ENCODE results near the gene GRIK1. TPM values are rescaled to one million over a fixed set of nuclear protein-coding genes. Genes with fewer than 3 reads are reported as not detected.
A peak's percentile ranks its signal among the peaks of the same experiment; 100 is the strongest.

The GRIK1 gene
- polyA plus RNA-seq, 6 donors from 2014 or later: not detected

GRCh38 chr21:29786496-29787360 is 153.1 kb downstream of the GRIK1 start:
- Mint-ChIP-seq H3K27ac (no peak overlapping the region), H3K27me3 (no peaks in the 10 kb centered on the region), H3K4me3 (no peak overlapping the region), H3K4me1 (no peaks in the 10 kb centered on the region), H3K36me3 (no peaks in the 10 kb centered on the region), H3K9me3 (peaks cover 0 to 4% (median 0%) of the 10 kb centered on the region in 7 donors)
- ATAC-seq (ENCODE audit: low read depth in 2 of 2) (no peak), DNase-seq (no peak)

DNA sequence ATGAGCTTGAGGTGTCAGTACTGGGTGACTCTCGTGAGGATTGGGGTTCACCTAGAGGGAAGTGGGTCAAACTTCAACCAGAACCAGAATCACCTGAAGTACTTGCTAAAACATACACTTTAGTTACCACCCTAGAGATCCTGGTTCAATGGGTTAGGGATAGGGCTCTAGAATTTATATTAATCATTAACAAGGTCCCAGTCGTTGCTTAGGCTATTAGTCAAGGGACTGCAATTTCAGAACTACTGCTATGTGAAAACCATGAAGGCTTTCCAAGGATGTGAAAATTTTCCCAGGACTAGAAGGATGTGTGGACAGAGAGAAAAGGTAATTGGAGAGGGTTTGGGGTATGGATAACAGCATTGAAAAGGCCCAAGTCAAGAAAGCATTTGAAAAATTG is 162.6 kb downstream of the GRIK1 start:
- peaks cover 0 to 4% (median 3%) of the 10 kb centered on the region in 7 donors for H3K9me3 Mint-ChIP-seq
- no peak for DNase-seq
- H3K36me3 Mint-ChIP-seq: no peaks in the 10 kb centered on the region
- H3K27me3 Mint-ChIP-seq: peaks cover 0 to 3% (median 0%) of the 10 kb centered on the region in 3 donors
- H3K27ac Mint-ChIP-seq: no peak overlapping the region
- ATAC-seq (ENCODE audit: low read depth in 2 of 2): no peak
- H3K4me1 Mint-ChIP-seq: no peaks in the 10 kb centered on the region
- no peak overlapping the region for H3K4me3 Mint-ChIP-seq

DNA sequence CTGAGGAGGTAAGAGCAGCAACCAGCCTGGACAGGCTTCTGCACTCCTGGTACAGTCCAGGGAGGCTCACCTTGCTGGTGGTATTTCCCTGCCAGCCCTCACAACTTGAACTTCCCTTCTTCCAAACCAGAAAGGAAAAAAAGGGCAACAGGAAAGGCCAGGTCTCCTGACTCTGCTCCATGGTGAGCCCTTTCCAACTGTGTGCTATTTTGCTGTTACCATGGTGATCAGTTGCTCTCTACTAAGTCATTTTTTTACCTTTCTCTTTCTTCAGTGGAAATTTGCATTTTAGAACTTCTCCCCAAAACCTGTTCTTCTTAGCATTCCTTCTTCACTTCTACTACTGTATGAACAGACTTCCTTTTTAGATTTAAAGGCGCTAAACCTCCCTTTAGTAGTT is 164.3 kb downstream of the GRIK1 start:
- no peak for DNase-seq
- H3K4me1 Mint-ChIP-seq: no peaks in the 10 kb centered on the region

DNA sequence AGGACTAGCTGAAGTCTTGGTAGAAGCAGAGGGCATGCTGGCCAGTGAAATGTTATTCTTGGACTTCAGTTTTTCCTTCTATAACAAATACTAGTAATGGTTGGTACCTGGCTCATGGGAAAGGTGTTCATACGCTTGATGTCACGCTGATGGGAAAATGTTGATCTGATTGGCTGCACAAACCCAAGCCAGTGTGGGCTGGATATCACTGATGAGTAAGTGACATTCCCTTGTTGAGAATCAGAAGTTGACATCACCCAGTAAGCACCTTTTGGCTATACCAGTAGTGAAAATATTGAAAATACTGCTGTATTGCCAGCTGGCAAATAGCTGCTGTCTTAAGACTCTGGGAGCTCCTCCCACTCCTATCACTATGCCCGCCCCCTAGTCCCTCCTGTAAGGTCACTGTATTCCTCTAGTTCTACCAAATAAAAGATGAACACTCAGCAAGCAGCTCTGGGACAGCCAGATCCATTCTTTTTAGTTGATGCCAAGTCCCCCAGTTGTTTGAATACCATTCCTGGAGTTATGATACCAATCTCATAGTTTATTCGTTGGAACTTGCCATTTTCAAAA is 168.2 kb downstream of the GRIK1 start:
- H3K4me1 Mint-ChIP-seq: no peaks in the 10 kb centered on the region
- H3K4me3 Mint-ChIP-seq: no peak overlapping the region
- ATAC-seq (ENCODE audit: low read depth in 2 of 2): no peak
- DNase-seq: no peak
- H3K36me3 Mint-ChIP-seq: no peaks in the 10 kb centered on the region
- peaks cover 0 to 7% (median 0%) of the 10 kb centered on the region in 3 donors for H3K27me3 Mint-ChIP-seq
- peaks cover 0 to 4% (median 0%) of the 10 kb centered on the region in 7 donors for H3K9me3 Mint-ChIP-seq
- peak overlapping the region in 1 of 6 donors; percentile 41 for H3K27ac Mint-ChIP-seq

More for the DNA sequence above, 164.3 kb downstream of the GRIK1 start:
- H3K27me3 Mint-ChIP-seq: peaks cover 0 to 3% (median 0%) of the 10 kb centered on the region in 3 donors
- H3K9me3 Mint-ChIP-seq: peaks cover 0 to 4% (median 3%) of the 10 kb centered on the region in 7 donors
- ATAC-seq (ENCODE audit: low read depth in 2 of 2): no peak
- peak overlapping the region in 1 of 6 donors; percentile 64 for H3K27ac Mint-ChIP-seq
- no peak overlapping the region for H3K4me3 Mint-ChIP-seq
- no peaks in the 10 kb centered on the region for H3K36me3 Mint-ChIP-seq

GRCh38 chr21:29763674-29764073 is 176.1 kb downstream of the GRIK1 start:
- ATAC-seq (ENCODE audit: low read depth in 2 of 2) (no peak), DNase-seq (no peak)
- Mint-ChIP-seq H3K4me1 (no peaks in the 10 kb centered on the region), H3K36me3 (no peaks in the 10 kb centered on the region), H3K4me3 (no peak overlapping the region), H3K27me3 (peaks cover 0 to 4% (median 0%) of the 10 kb centered on the region in 3 donors), H3K27ac (peak overlapping the region in 1 of 6 donors; percentile 27), H3K9me3 (peaks cover 0 to 5% (median 0%) of the 10 kb centered on the region in 7 donors)

- no peak for DNase-seq
- Mint-ChIP-seq H3K27me3 (peaks cover 0 to 2% (median 0%) of the 10 kb centered on the region in 3 donors), H3K27ac (no peak overlapping the region), H3K4me1 (no peaks in the 10 kb centered on the region), H3K9me3 (peaks cover 0 to 5% (median 0%) of the 10 kb centered on the region in 7 donors), H3K36me3 (no peaks in the 10 kb centered on the region), H3K4me3 (no peak overlapping the region)
- ATAC-seq (ENCODE audit: low read depth in 2 of 2): no peak
Observed at GRCh38 chr21:29762570-29763082, 177.2 kb downstream of the GRIK1 start.

DNA sequence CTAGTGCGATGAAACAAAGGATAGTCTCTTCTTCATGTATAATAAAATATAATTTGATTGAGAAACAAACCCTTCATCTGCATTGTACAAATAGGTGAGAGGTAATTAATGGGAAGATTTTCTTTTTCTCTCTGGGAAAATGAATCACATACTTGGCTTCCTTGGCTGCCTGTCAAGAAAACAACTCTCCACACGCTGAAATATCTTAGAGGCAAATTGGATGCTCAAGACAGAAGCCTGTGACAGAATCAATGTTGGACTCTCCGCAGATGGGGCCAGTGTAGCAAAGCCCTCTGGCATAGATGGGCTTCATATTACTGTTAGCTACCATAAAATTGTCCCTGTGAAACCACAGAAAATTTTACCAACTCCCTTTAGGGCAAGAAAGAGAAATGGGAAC is 186.6 kb downstream of the GRIK1 start:
- Mint-ChIP-seq H3K27me3 (peaks cover 0 to 4% (median 0%) of the 10 kb centered on the region in 3 donors), H3K36me3 (no peaks in the 10 kb centered on the region), H3K27ac (no peak overlapping the region), H3K4me1 (no peaks in the 10 kb centered on the region), H3K4me3 (no peak overlapping the region), H3K9me3 (peaks cover 0 to 6% (median 0%) of the 10 kb centered on the region in 7 donors)
- ATAC-seq (ENCODE audit: low read depth in 2 of 2): no peak
- DNase-seq: no peak

DNA sequence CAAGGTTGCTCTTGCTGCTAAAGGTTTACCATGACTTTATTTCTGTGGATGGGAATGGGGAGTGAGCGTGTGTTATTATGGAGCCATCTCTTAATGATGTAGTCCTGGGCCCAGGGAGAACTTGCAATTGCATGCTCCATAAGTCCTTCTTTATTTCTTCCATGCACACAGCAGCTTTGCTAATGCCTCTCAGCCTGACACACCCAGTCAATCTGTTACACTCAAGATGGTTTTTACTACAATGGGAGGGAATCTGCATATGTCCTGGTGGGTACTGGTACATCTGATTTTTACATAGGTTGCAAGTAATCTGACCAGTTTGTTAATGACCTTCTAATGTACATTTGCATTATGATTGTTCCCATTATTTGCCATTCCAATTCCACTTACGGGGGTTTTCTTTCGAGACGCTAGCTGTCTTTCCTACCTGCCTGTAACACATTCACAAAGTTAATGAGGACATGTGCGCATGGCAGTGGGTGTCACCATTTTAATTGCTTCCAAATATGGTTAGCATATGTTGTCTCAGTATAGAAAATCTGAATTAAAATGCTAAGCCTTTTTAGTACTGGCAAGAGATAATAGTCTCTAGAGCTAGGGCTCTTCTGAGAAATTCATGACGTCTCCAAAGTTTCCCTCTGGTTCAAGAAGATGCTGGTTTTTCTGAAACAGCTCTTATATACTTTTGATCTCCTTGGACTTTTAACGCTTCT is 188.2 kb downstream of the GRIK1 start:
- Mint-ChIP-seq H3K27me3 (peaks cover 0 to 4% (median 4%) of the 10 kb centered on the region in 3 donors), H3K36me3 (no peaks in the 10 kb centered on the region), H3K9me3 (peaks cover 0 to 6% (median 0%) of the 10 kb centered on the region in 7 donors), H3K27ac (no peak overlapping the region), H3K4me3 (no peak overlapping the region), H3K4me1 (no peaks in the 10 kb centered on the region)
- ATAC-seq (ENCODE audit: low read depth in 2 of 2) (no peak), DNase-seq (no peak)

GRCh38 chr21:29749957-29750356 is 189.8 kb downstream of the GRIK1 start:
- Mint-ChIP-seq H3K9me3 (no peaks in the 10 kb centered on the region), H3K36me3 (no peaks in the 10 kb centered on the region), H3K27ac (no peak overlapping the region), H3K4me3 (no peak overlapping the region), H3K27me3 (peaks cover 0 to 4% (median 4%) of the 10 kb centered on the region in 3 donors), H3K4me1 (no peaks in the 10 kb centered on the region)
- DNase-seq (no peak), ATAC-seq (ENCODE audit: low read depth in 2 of 2) (no peak)

DNA sequence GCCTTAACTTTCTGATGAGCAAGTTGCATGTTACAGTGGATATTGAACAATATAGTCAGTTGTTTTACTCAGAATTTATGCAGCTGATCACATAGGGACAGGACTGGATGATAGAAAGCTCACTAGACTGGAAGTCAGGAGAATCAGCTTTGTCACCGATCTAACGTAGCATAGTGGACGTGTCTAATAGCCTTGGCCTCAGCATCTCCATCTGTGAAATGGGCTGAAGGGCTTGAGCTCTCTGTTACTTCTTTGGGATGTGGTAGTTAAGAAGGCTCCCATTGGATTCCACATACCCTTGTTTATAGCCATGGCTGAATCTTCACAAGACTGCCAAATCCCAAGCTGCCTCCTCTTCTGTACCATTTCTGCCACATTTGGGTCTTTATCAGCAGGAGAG is 190.6 kb downstream of the GRIK1 start:
- H3K27me3 Mint-ChIP-seq: peaks cover 0 to 9% (median 4%) of the 10 kb centered on the region in 3 donors
- no peak for ATAC-seq (ENCODE audit: low read depth in 2 of 2)
- no peak overlapping the region for H3K27ac Mint-ChIP-seq

GRCh38 chr21:29748391-29749167 is 191.2 kb downstream of the GRIK1 start:
- DNase-seq (no peak), ATAC-seq (ENCODE audit: low read depth in 2 of 2) (no peak)
- no peaks in the 10 kb centered on the region for H3K36me3 Mint-ChIP-seq
- no peaks in the 10 kb centered on the region for H3K9me3 Mint-ChIP-seq
- H3K27me3 Mint-ChIP-seq: peaks cover 0 to 10% (median 4%) of the 10 kb centered on the region in 3 donors
- H3K4me3 Mint-ChIP-seq: no peak overlapping the region
- H3K4me1 Mint-ChIP-seq: no peaks in the 10 kb centered on the region
- no peak overlapping the region for H3K27ac Mint-ChIP-seq

More for the DNA sequence above, 190.6 kb downstream of the GRIK1 start:
- H3K9me3 Mint-ChIP-seq: no peaks in the 10 kb centered on the region
- no peak for DNase-seq
- H3K4me3 Mint-ChIP-seq: no peak overlapping the region
- H3K4me1 Mint-ChIP-seq: no peaks in the 10 kb centered on the region
- H3K36me3 Mint-ChIP-seq: no peaks in the 10 kb centered on the region

DNA sequence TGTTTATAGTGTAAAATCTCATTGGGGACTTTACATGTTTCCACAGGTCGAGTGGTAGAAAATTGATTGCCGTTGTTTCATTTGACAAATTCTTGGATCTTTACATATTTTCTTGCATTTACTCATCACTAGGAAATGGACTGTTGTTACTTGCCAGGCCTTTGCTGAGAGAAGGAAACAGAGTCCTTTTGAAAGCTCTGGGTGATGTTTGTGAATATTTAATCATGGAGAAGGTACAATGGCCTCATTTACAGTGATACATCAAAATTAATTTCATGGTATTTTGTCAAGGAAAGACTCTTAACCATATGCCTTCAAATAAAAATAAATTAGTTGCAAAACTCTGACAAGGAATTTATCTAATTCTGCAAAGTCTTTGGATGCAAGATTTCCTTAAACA is 198.0 kb downstream of the GRIK1 start:
- DNase-seq (no peak), ATAC-seq (ENCODE audit: low read depth in 2 of 2) (no peak)
- H3K4me3 Mint-ChIP-seq: no peak overlapping the region
- H3K36me3 Mint-ChIP-seq: no peaks in the 10 kb centered on the region
- H3K4me1 Mint-ChIP-seq: no peaks in the 10 kb centered on the region
- peaks cover 0 to 1% (median 0%) of the 10 kb centered on the region in 7 donors for H3K9me3 Mint-ChIP-seq
- no peak overlapping the region for H3K27ac Mint-ChIP-seq
- peaks cover 0 to 13% (median 5%) of the 10 kb centered on the region in 3 donors for H3K27me3 Mint-ChIP-seq

DNA sequence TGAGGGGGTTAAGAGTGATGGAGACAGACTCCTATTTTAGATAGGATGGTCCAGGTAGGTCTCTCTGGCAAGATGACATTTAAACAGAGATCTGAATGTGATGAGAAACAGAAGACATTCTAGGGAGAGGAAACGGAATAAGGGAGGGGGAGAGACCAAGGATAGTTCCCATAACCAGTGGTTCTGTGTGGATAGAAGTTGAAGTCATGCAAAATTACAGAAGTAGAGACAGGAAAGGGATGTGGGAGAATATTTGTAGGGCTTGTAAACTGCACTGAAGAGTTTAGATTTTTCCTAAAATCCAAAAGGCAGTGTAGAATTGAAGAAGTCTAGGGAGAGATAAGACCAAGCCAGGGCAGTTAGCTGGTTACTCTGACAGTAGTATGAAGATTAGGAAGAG is 200.6 kb downstream of the GRIK1 start:
- Mint-ChIP-seq H3K4me1 (no peaks in the 10 kb centered on the region), H3K27me3 (peaks cover 0 to 7% (median 5%) of the 10 kb centered on the region in 3 donors), H3K36me3 (no peaks in the 10 kb centered on the region), H3K9me3 (peaks cover 0 to 5% (median 0%) of the 10 kb centered on the region in 7 donors), H3K4me3 (no peak overlapping the region), H3K27ac (peak overlapping the region in 1 of 6 donors; percentile 1)
- no peak for ATAC-seq (ENCODE audit: low read depth in 2 of 2)
- DNase-seq: no peak

Measured in naive B cell (primary cell).